ENCODE measurements around the gene ITPKA. TPM values are rescaled to one million over a fixed set of nuclear protein-coding genes. Genes with fewer than 3 reads are reported as not detected.

The ITPKA gene
- total RNA-seq, 2 donors from 2014 or later: 4.4 TPM; not detected in 1

GRCh38 chr15:41536866-41537265 is 43.2 kb downstream of the ITPKA start:
- H3K4me3 ChIP-seq: no peak overlapping the region
- no peaks in the 10 kb centered on the region for H3K9me3 ChIP-seq
- no peak for TF ChIP-seq CTCF (IDR thresholded peaks at IDR 0.05)
- H3K36me3 ChIP-seq: peaks cover 31% of the 10 kb centered on the region
- no peak for ATAC-seq (ENCODE audit: insufficient number of reproducible peaks, low FRiP score, low read depth)
- no peaks in the 10 kb centered on the region for H3K27me3 ChIP-seq (replicated peaks; ENCODE audit: insufficient read depth)
- no peaks in the 10 kb centered on the region for H3K4me1 ChIP-seq (ENCODE audit: control insufficient read depth in 1 of 2, low read depth in 2 of 2)
- no peak for DNase-seq (ENCODE audit: low spot score)
- H3K27ac ChIP-seq: no peak overlapping the region

GRCh38 chr15:41543521-41543870 is 49.8 kb downstream of the ITPKA start:
- peaks cover 3 to 10% of the 10 kb centered on the region in 2 donors for H3K4me1 ChIP-seq (ENCODE audit: control insufficient read depth in 1 of 2, low read depth in 2 of 2)
- peak overlapping the region in 1 of 2 donors; percentile 61 for H3K27ac ChIP-seq
- H3K36me3 ChIP-seq: no peaks in the 10 kb centered on the region
- DNase-seq (ENCODE audit: low spot score) (no peak), ATAC-seq (ENCODE audit: insufficient number of reproducible peaks, low FRiP score, low read depth) (no peak)
- no peak for TF ChIP-seq CTCF (IDR thresholded peaks at IDR 0.05)
- no peaks in the 10 kb centered on the region for H3K27me3 ChIP-seq (replicated peaks; ENCODE audit: insufficient read depth)
- no peaks in the 10 kb centered on the region for H3K9me3 ChIP-seq
- H3K4me3 ChIP-seq: peak overlapping the region; percentile 100

- ATAC-seq (ENCODE audit: insufficient number of reproducible peaks, low FRiP score, low read depth) (no peak), DNase-seq (ENCODE audit: low spot score) (no peak)
- TF ChIP-seq CTCF (IDR thresholded peaks at IDR 0.05): no peak
- H3K36me3 ChIP-seq: no peaks in the 10 kb centered on the region
- H3K9me3 ChIP-seq: no peaks in the 10 kb centered on the region
- H3K27me3 ChIP-seq (replicated peaks; ENCODE audit: insufficient read depth): no peaks in the 10 kb centered on the region
- H3K4me3 ChIP-seq: peak overlapping the region; percentile 100
- peaks cover 3 to 10% of the 10 kb centered on the region in 2 donors for H3K4me1 ChIP-seq (ENCODE audit: control insufficient read depth in 1 of 2, low read depth in 2 of 2)
- H3K27ac ChIP-seq: no peak overlapping the region
These were observed 51.0 kb downstream of the ITPKA start for GRCh38 chr15:41544650-41545015.

- Histone ChIP-seq H3K36me3 (no peaks in the 10 kb centered on the region), H3K27ac (no peak overlapping the region), H3K9me3 (no peaks in the 10 kb centered on the region), H3K4me1 (ENCODE audit: control insufficient read depth in 1 of 2, low read depth in 2 of 2) (peaks cover 3 to 10% of the 10 kb centered on the region in 2 donors), H3K27me3 (replicated peaks; ENCODE audit: insufficient read depth) (no peaks in the 10 kb centered on the region), H3K4me3 (no peak overlapping the region)
- TF ChIP-seq CTCF (IDR thresholded peaks at IDR 0.05): no peak
- ATAC-seq (ENCODE audit: insufficient number of reproducible peaks, low FRiP score, low read depth) (no peak), DNase-seq (ENCODE audit: low spot score) (no peak)
These were observed 51.5 kb downstream of the ITPKA start for GRCh38 chr15:41545218-41545617.

- Histone ChIP-seq H3K4me1 (ENCODE audit: control insufficient read depth in 1 of 2, low read depth in 2 of 2) (peaks cover 3 to 10% of the 10 kb centered on the region in 2 donors), H3K27me3 (replicated peaks; ENCODE audit: insufficient read depth) (no peaks in the 10 kb centered on the region), H3K27ac (no peak overlapping the region), H3K4me3 (no peak overlapping the region), H3K9me3 (no peaks in the 10 kb centered on the region), H3K36me3 (no peaks in the 10 kb centered on the region)
- no peak for DNase-seq (ENCODE audit: low spot score)
- TF ChIP-seq CTCF (IDR thresholded peaks at IDR 0.05): no peak
- no peak for ATAC-seq (ENCODE audit: insufficient number of reproducible peaks, low FRiP score, low read depth)
These were observed 53.4 kb downstream of the ITPKA start for GRCh38 chr15:41546851-41547786.
